ENCODE data around the gene RABAC1. TPM values are rescaled to one million over a fixed set of nuclear protein-coding genes. Genes with fewer than 3 reads are reported as not detected.

The RABAC1 gene
- total and polyA plus RNA-seq, 10 of the 15 experiments (the other 5 are each of a cell fraction or from before 2014, with no cell fraction given): 10.9 to 115 (median 49.2) TPM

DNA sequence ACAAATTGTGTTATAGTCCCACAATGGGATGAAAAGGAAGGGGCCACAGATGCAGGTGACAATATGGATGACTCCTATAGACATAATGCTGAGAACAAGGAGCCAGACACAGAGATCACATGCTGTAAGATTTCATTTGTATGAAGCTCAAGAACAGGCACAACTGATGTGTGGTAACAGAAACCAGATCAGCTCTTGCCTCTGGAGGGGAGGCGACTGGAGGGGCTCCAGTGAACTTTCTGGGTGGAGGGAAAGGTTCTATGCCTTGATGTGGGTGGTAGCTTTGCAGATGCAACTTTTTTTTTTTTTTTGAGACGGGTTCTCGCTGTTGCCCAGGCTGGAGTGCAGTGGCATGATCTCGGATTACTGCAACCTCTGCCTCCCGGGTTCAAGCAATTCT, 6.0 kb upstream of the RABAC1 start:
- Histone ChIP-seq H4K20me1 (ENCODE audit: control insufficient read depth, insufficient read depth) (no peaks in the 10 kb centered on the region), H3K4me3 (no peak overlapping the region), H3K9ac (ENCODE audit: control insufficient read depth, insufficient read depth, low read length) (no peak overlapping the region), H3K9me3 (replicated peaks; ENCODE audit: control insufficient read depth, insufficient read depth, low read length) (no peaks in the 10 kb centered on the region), H3K4me1 (ENCODE audit: control insufficient read depth, insufficient read depth, low read length) (no peaks in the 10 kb centered on the region), H2AFZ (ENCODE audit: control insufficient read depth, low read depth, low read length) (no peak overlapping the region), H3K36me3 (ENCODE audit: control insufficient read depth in 2 of 2, insufficient read depth in 2 of 2, low read length in 1 of 2) (no peaks in the 10 kb centered on the region), H3K27ac (ENCODE audit: control insufficient read depth, insufficient read depth) (no peak overlapping the region), H3K4me2 (ENCODE audit: control insufficient read depth, insufficient read depth) (no peak overlapping the region), H3K27me3 (replicated peaks in 1 of 2; ENCODE audit: control insufficient read depth in 2 of 2, insufficient read depth in 2 of 2, low read length in 1 of 2) (no peaks in the 10 kb centered on the region; a peak in 3 of 4 replicates), H3K79me2 (ENCODE audit: control insufficient read depth, insufficient read depth, low read length) (no peaks in the 10 kb centered on the region)
- DNase-seq (ENCODE audit: low read depth, low spot score) (no peak), ATAC-seq (no peak), FAIRE-seq (no peak)
- TF ChIP-seq TCF12 (IDR thresholded peaks at IDR 0.05; ENCODE audit: low read depth, low read length) (no peak), ZNF274 (IDR thresholded peaks at IDR 0.05; ENCODE audit: insufficient read depth, insufficient read length) (no peak), STAT1 (conservative IDR thresholded peaks at IDR 0.05) (no peak), JUND (IDR thresholded peaks at IDR 0.05; ENCODE audit: low read depth, low read length) (no peak), CREM (IDR thresholded peaks at IDR 0.05; ENCODE audit: low read depth) (no peak), ZNF24 (IDR thresholded peaks at IDR 0.05) (no peak), FOXK2 (IDR thresholded peaks at IDR 0.05) (no peak), EGR1 (IDR thresholded peaks at IDR 0.05; ENCODE audit: borderline replicate concordance in 1 of 2, low read depth in 2 of 2, low read length in 2 of 2) (no peak), SMC3 (IDR thresholded peaks at IDR 0.05; ENCODE audit: borderline replicate concordance, low read length) (no peak), MEF2A (IDR thresholded peaks at IDR 0.05; ENCODE audit: insufficient read depth, low read depth, low read length) (no peak), MTA2 (IDR thresholded peaks at IDR 0.05; ENCODE audit: low read depth) (no peak)
- TF ChIP-seq, protein P1, sequence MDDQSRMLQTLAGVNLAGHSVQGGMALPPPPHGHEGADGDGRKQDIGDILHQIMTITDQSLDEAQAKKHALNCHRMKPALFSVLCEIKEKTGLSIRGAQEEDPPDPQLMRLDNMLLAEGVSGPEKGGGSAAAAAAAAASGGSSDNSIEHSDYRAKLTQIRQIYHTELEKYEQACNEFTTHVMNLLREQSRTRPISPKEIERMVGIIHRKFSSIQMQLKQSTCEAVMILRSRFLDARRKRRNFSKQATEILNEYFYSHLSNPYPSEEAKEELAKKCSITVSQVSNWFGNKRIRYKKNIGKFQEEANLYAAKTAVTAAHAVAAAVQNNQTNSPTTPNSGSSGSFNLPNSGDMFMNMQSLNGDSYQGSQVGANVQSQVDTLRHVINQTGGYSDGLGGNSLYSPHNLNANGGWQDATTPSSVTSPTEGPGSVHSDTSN (IDR thresholded peaks at IDR 0.05; ENCODE audit: insufficient replicate concordance, low read depth, low read length): no peak
- in situ Hi-C loops (cut with MboI): no loop called here
- ChIA-PET SMC1A (ENCODE audit: uncharacterized antibody, unreplicated experiment) (no interaction called here), POLR2A (no interaction called here), CTCF (interaction anchor here (0.6 to 1.0 kb wide), 3 partner anchors 70 to 1614 kb away, joined by 3 to 4 read pairs (median 3); no protein-coding TSS in a partner anchor), RAD21 (ENCODE audit: unreplicated experiment) (interaction anchor here (0.7 kb wide), 1 partner anchor 24 kb away, joined by 3 read pairs; no protein-coding TSS in a partner anchor)
- 11% methylated on average over 3 of the region's 5 CpGs for WGBS (ENCODE audit: insufficient coverage, insufficient replicate concordance, low lambda C conversion rate, missing lambda C conversion rate)
- no TSS peak for BruUV-seq (replicated peaks)
- intact Hi-C loops (cut with micrococcal nuclease; ENCODE audit: unreplicated experiment): no loop called here
